ENCODE measurements around the gene HSD17B14.
"Not testable (repeated sequence)": the region's sequence is repeated elsewhere in the genome, so short reads cannot be mapped to it uniquely, and the experiment has no call there.

Gene HSD17B14

DNA sequence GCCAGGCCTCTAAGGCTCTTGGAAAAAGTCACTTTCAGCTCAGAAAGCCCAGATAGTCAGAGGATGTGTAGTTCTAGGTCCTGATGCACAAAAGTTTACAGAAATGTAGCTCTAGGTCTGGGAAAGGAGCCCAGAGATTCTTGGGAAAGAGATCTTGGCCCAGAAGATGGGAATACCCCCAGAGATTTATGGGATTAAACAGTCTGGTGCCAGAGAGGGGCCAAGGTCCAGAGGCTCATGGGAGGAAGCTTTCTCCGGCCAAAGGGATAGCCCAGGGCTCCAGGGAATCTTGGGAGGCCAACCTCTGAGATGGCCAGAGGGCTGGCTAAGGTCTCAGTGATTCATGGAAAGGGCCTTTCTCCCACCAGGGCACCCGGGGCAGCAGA is 40.6 kb downstream of the HSD17B14 start:
- no peak for DNase-seq

DNA sequence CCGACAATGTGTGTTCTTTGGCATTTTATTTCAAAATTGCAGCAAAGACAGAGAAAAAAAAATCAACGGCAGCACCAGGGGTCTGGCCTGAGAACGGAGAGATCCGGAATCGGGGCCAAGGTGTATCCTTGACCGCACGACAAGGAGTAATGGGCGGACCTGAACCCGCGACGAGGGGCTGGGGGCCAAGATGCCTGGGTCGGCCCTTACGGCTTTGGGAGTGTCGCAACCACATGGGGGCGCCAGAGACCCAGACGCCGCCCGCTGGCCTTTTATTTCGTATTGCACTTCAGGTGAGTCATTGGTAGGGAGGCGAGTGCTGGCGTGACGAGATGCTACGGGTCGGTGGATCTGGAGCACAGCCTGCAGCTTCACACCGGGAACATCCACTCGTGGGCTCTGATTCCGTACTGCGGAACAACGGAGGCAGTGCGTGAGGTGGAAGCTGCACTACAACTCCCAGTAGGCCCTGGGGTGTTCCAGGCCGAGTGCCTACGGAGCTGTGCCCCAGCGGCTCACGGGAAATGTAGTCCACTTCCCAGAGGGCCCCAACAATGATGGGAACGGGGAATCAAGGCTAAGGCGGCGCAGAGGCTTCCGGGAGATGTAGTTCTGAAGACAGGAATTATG is 41.1 kb downstream of the HSD17B14 start:
- DNase-seq, result peak; percentile 88

DNA sequence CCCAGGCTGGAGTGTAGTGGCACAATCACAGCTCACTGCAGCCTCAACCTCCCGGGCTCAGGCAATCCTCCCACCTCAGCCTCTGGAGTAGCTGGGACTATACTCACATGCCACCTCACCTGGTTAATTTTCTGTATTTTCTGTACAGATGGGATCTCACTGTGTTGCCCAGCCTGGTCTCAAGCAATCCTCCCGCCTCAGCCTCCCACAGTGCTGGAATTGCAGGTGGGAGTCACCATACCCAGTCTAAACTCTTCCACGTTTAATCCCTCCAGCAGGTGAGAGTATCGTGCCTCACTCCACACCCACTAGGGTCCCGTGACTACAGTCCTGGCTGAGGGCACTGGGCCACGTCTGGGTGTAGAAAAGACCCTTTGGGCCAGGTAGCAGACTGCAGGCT is 42.0 kb downstream of the HSD17B14 start:
- no peak for DNase-seq

DNA sequence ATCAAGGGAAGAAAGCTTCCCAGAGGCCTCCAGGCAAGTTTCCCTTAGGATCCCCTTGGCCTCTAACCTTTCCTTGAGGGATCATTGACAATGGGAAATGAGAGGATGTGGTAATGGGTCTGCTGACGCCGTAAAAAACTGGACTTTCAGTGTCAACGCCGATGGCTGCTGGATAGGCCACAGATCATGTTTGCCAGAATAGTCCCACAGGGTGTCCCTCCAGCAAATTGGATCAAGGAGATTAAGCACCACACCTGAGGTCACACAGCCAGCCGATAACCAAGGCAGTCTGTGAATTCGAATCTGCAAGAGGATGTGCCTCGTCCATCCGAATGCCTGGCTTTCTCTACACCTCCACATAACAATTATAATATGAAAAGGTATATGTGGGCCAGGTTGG is 43.0 kb downstream of the HSD17B14 start:
- DNase-seq, result no peak

DNA sequence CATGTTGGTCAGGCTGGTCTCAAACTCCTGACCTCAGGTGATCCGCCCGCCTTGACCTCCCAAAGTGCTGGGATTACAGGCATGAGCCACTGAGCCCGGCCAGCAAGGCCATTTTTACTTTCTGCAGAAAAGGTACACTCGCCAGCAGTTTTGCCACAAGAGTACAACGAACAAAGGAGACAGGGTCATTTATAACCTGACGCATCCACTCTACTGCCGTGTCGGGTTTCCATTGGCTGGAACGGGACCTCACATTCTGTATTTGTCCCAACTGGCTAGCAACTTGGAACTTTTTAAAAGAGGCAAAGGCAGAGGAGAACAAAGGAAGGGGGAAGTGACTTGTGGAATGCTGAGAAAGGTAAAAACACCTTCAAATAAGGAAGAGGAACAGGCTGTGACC is 49.0 kb downstream of the HSD17B14 start:
- not testable (repeated sequence) for DNase-seq

DNA sequence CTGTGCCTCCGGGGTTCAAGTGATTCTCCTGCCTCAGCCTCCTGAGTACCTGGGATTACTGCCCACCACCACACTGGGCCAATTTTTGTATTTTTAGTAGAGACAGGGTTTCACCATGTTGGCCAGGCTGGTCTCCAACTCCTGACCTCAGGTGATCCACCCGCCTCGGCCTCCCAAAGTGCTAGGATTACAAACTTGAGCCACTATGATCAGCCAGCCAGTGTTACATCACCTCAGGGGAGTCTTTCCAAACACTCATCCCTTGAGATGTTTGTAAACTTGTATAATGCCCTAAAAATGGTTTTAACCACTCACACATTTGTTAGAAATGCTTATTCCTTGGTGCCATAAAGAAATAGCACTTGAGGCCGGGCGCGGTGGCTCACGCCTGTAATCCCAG is 49.9 kb downstream of the HSD17B14 start:
- DNase-seq, result not testable (repeated sequence)

DNA sequence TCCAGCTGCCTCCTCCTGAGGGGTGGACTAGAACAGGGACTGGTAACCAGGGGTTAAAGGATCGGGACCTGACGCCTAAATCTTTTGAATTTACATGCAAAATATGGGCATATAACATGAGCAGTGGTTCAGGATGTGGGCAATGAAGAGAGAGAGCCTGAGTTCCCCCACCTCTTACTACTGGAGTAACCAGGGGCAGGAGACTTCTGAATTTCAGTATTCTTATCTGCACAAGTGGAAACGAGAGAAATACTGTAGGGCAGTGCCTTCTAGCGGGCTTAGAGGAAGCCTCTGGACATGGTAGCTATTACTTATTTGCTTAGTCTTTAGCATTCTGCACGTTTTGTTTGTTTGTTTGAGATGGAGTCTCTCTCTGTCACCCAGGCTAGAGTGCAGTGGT is 51.8 kb downstream of the HSD17B14 start:
- no peak for DNase-seq

DNA sequence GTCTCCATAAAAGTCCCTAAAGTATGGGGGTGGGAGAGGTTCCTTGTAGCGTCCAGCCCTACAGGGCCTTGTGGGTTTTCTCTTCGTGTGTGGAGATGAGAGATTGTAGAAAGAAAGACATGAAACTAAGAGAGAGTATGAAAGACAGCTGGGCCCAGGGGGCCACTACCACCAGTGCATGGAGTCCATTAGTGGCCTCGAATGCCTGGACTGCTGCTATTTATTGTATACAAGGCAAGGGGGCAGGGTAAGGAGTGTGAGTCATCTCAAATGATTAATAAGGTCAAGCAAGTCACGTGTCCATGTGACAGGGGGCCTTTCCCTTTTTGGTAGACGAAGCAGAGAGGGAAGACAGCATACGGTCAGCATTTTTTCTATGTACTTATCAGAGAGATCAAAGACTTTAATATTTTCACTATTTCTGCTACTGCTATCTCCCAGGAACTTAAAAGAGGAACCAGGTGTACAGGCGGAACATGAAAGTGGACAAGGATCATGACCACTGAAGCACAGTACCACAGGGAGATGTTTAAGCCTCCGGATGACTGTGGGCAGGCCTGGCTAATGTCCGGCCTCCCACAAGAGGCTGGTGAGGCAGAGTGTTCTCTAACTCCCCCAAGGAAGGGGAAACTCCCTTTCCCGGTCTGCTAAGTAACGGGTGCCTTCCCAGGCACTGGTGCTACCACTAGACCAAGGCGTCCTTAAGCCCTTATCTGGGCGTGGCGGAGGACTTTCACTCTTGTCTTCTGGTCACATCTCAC is 55.5 kb downstream of the HSD17B14 start:
- peak; percentile 35 for DNase-seq

DNA sequence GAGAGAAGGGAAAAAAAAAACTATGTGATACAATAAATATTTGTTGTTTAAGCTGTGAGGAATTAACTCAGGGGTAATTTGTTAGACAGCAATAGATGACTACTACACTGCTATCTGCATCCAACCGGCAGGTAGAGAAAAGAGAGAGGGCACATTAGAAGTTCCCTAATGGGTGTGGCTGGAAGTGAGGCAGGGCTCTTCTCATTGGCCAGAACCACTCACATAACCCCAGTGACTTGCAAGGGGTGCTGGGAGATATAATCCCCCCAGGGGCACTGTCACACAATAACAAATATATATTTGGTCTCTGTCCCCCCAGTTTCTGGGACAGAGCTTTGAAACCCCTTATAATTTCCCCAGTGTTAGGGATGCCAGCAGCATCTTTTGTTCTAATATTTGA is 56.7 kb downstream of the HSD17B14 start:
- no peak for DNase-seq

DNA sequence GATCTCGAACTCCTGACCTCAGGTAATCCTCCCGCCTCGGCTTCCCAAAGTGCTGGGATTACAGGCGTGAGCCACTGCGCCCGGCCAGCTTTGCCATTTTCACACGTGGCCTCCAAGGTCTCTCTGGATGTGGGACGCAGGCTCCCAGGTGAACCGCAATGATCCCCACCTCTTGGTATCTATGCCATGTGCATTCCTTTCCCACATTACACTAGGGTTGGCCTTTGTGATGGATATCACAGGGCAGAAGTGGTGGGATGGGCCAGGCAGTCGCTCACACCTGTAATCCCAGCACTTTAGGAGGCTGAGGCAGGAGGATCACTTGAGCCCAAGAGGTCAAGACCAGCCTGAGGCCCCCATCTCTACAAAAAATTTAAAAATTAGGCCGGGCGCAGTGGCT is 58.6 kb downstream of the HSD17B14 start:
- DNase-seq, result no peak

DNA sequence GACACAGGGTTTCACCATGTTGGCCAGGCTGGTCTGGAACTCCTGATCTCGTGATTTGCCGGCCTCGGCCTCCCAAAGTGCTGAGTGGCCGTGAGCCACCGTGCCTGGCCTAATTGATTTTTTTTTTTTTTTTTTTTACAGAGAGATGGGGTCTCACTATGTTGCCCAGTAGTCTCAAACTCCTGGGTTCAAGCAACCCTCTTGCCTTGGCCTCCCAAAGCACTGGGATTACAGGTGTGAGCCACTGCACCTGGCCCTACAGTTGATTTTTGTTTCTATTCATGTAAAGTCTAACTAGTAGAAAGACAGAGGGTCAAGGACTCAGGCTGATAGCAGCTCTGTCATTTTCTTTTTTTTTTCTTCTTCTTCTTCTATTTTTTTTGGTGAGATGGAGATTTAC is 59.2 kb downstream of the HSD17B14 start:
- DNase-seq, result no peak

DNA sequence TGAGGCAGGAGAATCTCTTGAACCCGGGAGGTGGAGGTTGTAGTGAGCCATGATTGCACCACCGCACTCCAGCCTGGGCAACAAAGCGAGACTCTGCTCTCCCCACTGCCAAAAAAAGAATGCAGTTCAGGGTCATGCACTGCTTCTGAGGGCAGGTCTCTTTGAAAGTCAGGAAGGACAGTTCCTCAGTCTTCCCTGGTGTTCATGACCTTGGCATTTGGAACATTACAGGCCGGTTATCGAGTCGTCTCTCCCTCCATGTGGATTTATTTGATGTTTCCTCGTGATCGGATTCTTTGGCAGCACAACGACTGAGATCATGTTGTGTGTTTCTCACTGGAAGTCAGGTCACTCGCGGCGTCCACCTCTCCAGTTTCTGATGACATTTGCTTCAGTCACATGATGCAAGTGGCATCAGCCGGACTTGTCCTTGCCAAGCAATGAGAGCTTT is 63.8 kb downstream of the HSD17B14 start:
- no peak for DNase-seq

DNA sequence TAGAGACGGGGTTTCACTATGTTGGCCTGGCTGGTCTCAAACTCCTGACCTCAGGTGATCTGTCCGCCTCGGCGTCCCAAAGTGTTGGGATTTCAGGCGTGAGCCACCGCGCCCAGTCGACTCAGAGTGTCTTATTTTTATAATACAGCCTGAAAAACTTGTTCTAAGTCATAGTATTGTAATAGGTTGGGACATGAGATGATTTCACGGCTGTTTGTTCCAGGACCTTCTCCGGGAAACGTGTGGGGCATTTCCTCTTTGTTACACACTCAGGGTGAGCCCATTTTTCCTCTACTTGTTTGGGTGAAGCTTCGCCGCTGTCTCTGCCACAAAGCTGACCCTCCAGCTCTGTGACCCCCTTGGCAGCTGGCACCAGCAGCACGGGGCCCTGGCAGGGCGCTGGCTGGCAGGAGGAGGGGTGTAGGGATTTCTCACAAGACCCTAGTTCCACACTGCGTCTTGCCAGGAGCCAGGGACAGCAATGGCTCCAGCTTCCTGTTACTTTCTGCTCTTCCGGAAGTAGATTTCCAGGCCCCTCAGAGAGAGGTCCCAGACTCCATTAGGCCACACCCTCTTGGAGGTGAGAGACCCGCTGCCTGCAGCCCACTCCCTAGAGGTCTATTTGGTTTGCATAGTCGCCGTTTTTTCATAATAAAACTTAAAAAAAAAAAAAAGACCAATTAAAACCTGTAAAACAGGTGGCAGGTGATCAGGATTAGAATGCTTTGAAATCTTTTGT is 65.4 kb downstream of the HSD17B14 start:
- DNase-seq, result no peak

DNA sequence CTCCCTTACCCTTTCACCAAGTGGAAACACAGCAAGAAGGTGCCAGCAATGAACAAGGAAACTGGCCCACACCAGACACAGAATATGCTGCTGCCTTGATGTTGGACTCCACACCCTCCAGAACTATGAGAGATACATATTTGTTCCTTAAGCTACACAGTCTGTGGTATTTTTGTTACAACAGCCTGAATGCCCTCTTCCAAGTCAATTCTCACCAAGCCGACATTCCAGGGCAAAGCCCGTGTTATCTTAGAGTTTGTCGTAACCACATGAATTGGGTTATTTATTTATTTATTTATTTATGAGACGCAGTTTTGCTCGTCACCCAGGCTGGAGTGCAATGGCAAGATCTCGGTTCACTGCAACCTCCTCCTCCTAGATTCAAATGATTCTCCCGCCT is 66.0 kb downstream of the HSD17B14 start:
- no peak for DNase-seq

DNA sequence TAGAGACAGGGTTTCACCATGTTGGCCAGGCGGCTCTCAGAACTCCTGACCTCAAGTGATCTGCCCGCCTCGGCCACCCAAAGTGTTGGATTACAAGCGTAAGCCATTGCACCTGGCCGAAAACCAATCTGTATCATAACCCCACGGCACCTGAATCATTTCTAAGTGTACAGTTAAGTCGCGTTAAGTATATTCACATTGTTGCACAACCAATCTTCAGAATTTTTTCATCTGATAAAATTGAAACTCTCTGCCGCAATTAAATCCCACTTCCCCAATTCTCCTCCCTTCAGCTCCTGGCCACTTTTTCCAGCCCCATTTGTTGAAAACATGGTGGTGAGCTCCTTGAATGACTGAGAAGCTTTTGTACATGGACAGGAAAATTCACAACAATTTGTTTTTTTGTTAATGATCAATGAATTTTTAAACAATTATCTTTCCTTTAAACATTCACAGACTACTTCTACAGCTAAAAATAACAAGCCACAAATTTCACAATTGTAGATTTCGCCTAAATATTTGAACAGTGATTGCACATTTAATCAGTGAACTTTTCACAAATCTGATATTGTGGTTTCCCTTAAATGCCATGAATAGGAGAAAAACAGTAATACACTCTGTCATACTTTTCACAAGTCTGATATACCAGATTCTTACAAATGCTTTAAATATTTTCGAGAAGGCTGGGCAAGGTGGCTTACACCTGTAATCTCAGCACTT is 67.1 kb downstream of the HSD17B14 start:
- DNase-seq, result no peak

DNA sequence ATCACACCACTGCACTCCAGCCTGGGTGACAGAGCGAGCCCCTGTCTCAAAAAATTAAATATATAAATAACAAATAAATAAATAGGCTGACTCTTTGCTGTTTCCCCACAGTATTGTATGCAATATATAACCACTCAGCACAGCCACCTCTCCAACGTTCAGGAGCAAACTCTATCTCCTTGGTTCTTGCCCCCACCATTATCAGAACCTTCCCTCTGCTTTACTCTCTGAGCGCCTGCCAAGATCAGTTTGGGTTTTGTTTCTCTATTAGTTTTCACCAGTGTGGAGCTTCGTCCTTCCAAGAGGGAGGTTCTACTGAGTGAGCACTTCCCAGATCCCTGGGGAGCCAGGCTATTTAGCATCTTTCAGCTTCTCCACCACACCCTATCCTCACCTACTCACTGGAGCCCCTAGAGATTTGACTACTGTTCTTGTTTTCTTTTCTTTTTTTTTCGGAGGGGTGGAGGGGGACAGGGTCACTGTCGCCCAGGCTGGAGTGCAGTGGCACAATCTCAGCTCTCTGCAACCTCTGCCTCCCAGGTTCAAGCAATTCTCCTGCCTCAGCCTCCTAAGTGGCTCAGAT is 68.0 kb downstream of the HSD17B14 start:
- not testable (repeated sequence) for DNase-seq

DNA sequence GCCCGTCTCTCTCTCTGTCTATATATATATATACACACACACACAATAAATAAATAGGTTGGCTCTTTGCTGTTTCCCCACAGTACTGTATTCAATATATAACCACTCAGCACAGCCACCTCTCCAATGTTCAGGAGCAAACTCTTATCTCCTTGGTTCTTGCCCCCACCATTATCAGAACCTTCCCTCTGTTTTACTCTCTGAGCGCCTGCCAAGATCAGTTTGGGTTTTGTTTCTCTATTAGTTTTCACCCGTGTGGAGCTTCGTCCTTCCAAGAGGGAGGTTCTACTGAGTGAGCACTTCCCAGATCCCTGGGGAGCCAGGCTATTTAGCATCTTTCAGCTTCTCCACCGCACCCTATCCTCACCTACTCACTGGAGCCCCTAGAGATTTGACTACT is 70.5 kb downstream of the HSD17B14 start:
- not testable (repeated sequence) for DNase-seq
